Trophoblast cell (in vitro differentiated cells and primary cell): ENCODE results near the gene TXN.

Experiments
- DNase-seq, 2 donors: peaks; one replicate each; pipeline ENCODE4 v3.0.0-alpha.2; 2016
- H2AFZ ChIP-seq: 2 replicates; pipeline ENCODE4 v1.6.1; 2013; ENCODE audit warnings: low read length, moderate library complexity, mild to moderate bottlenecking; ENCODE audit not compliant: insufficient read depth, poor library complexity
- H2AK5ac ChIP-seq: 2 replicates; pipeline ENCODE4 v1.6.1; 2013; ENCODE audit warnings: mild to moderate bottlenecking, low read length
- H2BK120ac ChIP-seq: 2 replicates; pipeline ENCODE4 v1.6.1; 2013; ENCODE audit warnings: low read length, mild to moderate bottlenecking, moderate library complexity; ENCODE audit not compliant: insufficient read depth, poor library complexity
- H2BK12ac ChIP-seq: 2 replicates; pipeline ENCODE4 v1.6.1; 2013; ENCODE audit warnings: mild to moderate bottlenecking, low read length, moderate library complexity
- H2BK5ac ChIP-seq: 2 replicates; pipeline ENCODE4 v1.6.1; 2013; ENCODE audit warnings: low read length, low read depth, moderate library complexity, mild to moderate bottlenecking; ENCODE audit not compliant: poor library complexity
- H3K14ac ChIP-seq: 2 replicates; pipeline ENCODE4 v1.6.1; 2013; ENCODE audit warnings: mild to moderate bottlenecking, low read length
- H3K18ac ChIP-seq: 2 replicates; pipeline ENCODE4 v1.6.1; 2013; ENCODE audit warnings: mild to moderate bottlenecking, low read length
- H3K23ac ChIP-seq: 2 replicates; pipeline ENCODE4 v1.6.1; 2013; ENCODE audit warnings: low read length
- H3K27ac ChIP-seq: 2 replicates; pipeline ENCODE4 v1.5.1; 2013; ENCODE audit warnings: low read depth, mild to moderate bottlenecking, inconsistent platforms, low read length, moderate library complexity
- H3K27me3 ChIP-seq: 2 replicates; pipeline ENCODE4 v1.6.1; 2013; ENCODE audit warnings: inconsistent platforms, mild to moderate bottlenecking, low read length, moderate library complexity; ENCODE audit not compliant: insufficient read depth
- H3K36me3 ChIP-seq, 2 experiments: 1 replicate in 1 of 2; 2 replicates in 1 of 2; pipeline ENCODE4 v1.6.1; 2013; ENCODE audit warnings: low read length in 2 of 2, mild to moderate bottlenecking in 2 of 2, moderate library complexity in 1 of 2; ENCODE audit not compliant: insufficient read depth in 2 of 2, control insufficient read depth in 1 of 2
- H3K4ac ChIP-seq: 2 replicates; pipeline ENCODE4 v1.6.1; 2013; ENCODE audit warnings: low read depth, mild to moderate bottlenecking, low read length, moderate library complexity
- H3K4me1 ChIP-seq, 2 experiments: 1 replicate in 1 of 2; 2 replicates in 1 of 2; pipeline ENCODE4 v1.6.1; 2013; ENCODE audit warnings: low read length in 2 of 2, mild to moderate bottlenecking in 2 of 2, moderate library complexity in 1 of 2; ENCODE audit not compliant: insufficient read depth in 2 of 2, control insufficient read depth in 1 of 2
- H3K4me2 ChIP-seq: 2 replicates; pipeline ENCODE4 v1.6.1; 2013; ENCODE audit warnings: inconsistent platforms, mild to moderate bottlenecking, low read length, moderate library complexity
- H3K4me3 ChIP-seq: 2 replicates; pipeline ENCODE4 v1.5.1; 2013; ENCODE audit warnings: mild to moderate bottlenecking, low read depth, low read length, inconsistent platforms
- H3K79me1 ChIP-seq: one replicate; pipeline ENCODE4 v1.6.1; 2013; ENCODE audit warnings: low read length
- H3K79me2 ChIP-seq: 2 replicates; pipeline ENCODE4 v1.6.1; 2013; ENCODE audit warnings: low read length, mild to moderate bottlenecking; ENCODE audit not compliant: control insufficient read depth, insufficient read depth, poor library complexity
- H3K9ac ChIP-seq: 2 replicates; pipeline ENCODE4 v1.6.1; 2013; ENCODE audit warnings: mild to moderate bottlenecking, low read length
- H3K9me3 ChIP-seq: 2 replicates; pipeline ENCODE4 v1.6.1; 2013; ENCODE audit warnings: low read depth, mild to moderate bottlenecking, control low read depth, inconsistent platforms, low read length; ENCODE audit not compliant: insufficient read depth
- H4K12ac ChIP-seq: 2 replicates; pipeline ENCODE4 v1.6.1; 2013; ENCODE audit warnings: low read depth, mild to moderate bottlenecking, low read length, moderate library complexity
- H4K8ac ChIP-seq: 2 replicates; pipeline ENCODE4 v1.6.1; 2013; ENCODE audit warnings: low read depth, mild to moderate bottlenecking, low read length, moderate library complexity
- H4K91ac ChIP-seq: one replicate; pipeline ENCODE4 v1.6.1; 2013; ENCODE audit warnings: low read depth, mild to moderate bottlenecking, low read length, moderate library complexity
- WGBS: extraction: QIAGEN DNeasy Blood & Tissue Kit; methylation state at CpG from one replicate; pipeline ENCODE4 v1.1.7; 2013; ENCODE audit warnings: missing lambda C conversion rate; ENCODE audit not compliant: insufficient read length, insufficient coverage; ENCODE audit errors: extremely low coverage; 5-methylcytosine and 5-hydroxymethylcytosine counted together

TXN gene

DNA sequence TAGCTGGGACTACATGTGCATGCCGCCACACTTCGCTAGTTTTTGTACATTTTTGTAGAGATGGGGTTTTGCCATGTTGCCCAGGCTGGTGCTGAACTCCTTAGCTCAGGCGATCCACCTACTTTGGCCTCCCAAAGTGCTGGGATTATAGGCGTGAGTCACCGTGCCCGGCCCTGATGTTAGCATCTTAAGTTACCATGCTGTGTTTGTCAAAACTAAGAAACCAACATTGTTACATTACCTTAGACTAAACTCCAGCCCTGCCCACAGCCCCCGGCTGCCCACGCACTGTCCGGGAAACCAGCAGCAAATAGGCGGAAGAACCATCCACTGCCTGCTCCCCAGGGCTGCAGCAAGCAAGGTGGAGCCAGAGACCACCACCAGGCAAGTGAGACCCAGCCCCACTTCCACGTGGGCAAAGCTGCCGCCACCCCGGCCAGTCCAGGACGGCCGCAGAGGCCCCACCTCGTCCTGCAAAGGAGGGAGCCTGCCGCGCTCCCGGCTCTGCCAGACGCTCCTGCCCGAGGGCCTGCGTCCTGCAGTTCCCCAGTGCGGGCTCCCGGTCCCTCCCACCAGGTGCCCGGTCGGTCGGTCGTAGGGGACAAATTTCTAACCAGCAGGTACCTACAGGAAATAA lies 35.7 kb upstream of the TXN start:
- no CpG with 5 or more reads among the region's 28 CpGs for WGBS
- no peak overlapping the region for H2AK5ac ChIP-seq
- H3K18ac ChIP-seq: no peak overlapping the region
- H3K4me1 ChIP-seq: no peaks in the 10 kb centered on the region
- no peak overlapping the region for H2AFZ ChIP-seq
- H2BK120ac ChIP-seq: no peak overlapping the region
- H4K12ac ChIP-seq: no peak overlapping the region
- H3K4me3 ChIP-seq: no peak overlapping the region
- H3K9ac ChIP-seq: no peak overlapping the region
- no peaks in the 10 kb centered on the region for H3K36me3 ChIP-seq
- H2BK5ac ChIP-seq: no peak overlapping the region
- H4K8ac ChIP-seq: no peak overlapping the region
- DNase-seq: peak; percentile 62 to 63
- no peaks in the 10 kb centered on the region for H3K79me2 ChIP-seq
- no peaks in the 10 kb centered on the region for H3K27me3 ChIP-seq
- no peak overlapping the region for H3K27ac ChIP-seq
- no peak overlapping the region for H3K4me2 ChIP-seq
- no peak overlapping the region for H3K23ac ChIP-seq
- no peak overlapping the region for H2BK12ac ChIP-seq
- no peak overlapping the region for H3K14ac ChIP-seq
- H3K79me1 ChIP-seq: no peaks in the 10 kb centered on the region
- no peak overlapping the region for H4K91ac ChIP-seq
- H3K9me3 ChIP-seq: no peaks in the 10 kb centered on the region
- no peak overlapping the region for H3K4ac ChIP-seq

DNA sequence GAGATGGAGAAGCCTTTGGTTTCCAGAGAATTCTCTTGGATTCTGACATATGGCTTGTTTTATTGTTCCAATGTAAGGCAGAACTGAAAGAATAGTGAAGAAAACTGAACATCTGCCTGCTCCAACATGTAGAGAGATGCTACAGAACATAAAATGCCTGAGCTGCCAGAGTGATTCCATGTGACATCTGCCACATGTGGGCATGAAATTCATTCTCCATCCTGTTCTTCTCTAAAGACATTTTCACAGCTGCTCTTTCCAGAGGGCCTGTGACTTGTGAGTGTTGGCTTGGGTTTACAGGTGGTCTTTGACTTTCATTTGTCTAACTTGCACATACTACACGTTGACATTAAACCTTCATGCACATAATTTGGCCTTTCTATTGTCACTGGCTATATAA lies 33.7 kb upstream of the TXN start:
- H3K27me3 ChIP-seq: no peaks in the 10 kb centered on the region
- no peak overlapping the region for H4K12ac ChIP-seq
- no peak overlapping the region for H4K8ac ChIP-seq
- H2BK12ac ChIP-seq: no peak overlapping the region
- no peak for DNase-seq
- H3K79me1 ChIP-seq: no peaks in the 10 kb centered on the region
- no peak overlapping the region for H3K14ac ChIP-seq
- H3K79me2 ChIP-seq: no peaks in the 10 kb centered on the region
- H2AFZ ChIP-seq: no peak overlapping the region
- H3K23ac ChIP-seq: no peak overlapping the region
- H3K4ac ChIP-seq: no peak overlapping the region
- no peak overlapping the region for H3K18ac ChIP-seq
- H3K4me3 ChIP-seq: no peak overlapping the region
- no peaks in the 10 kb centered on the region for H3K4me1 ChIP-seq
- no peak overlapping the region for H2BK120ac ChIP-seq
- H3K36me3 ChIP-seq: no peaks in the 10 kb centered on the region
- H2AK5ac ChIP-seq: no peak overlapping the region
- no peak overlapping the region for H3K4me2 ChIP-seq
- WGBS: no CpG with 5 or more reads among the region's 1 CpG
- no peak overlapping the region for H4K91ac ChIP-seq
- H2BK5ac ChIP-seq: no peak overlapping the region
- H3K9me3 ChIP-seq: no peaks in the 10 kb centered on the region
- no peak overlapping the region for H3K27ac ChIP-seq
- no peak overlapping the region for H3K9ac ChIP-seq

DNA sequence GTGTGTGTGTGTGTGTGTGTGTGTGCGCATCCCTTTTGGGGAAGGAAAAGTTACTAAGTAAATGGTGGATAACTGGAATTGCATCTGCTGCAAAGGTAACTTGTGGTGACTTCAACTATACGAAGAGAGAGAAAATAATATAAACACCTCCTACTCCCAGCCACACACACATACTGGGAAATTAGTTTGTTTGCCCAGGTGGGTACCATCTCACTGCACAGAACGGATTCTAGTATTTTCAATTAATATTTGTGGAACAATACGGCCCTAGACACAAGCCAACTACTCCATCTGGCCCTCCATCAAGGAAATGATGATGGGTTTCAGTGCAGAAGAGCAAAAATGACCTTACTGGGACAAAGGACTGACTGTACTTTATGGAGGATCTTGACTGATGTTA lies 32.2 kb upstream of the TXN start:
- Histone ChIP-seq H3K23ac (no peak overlapping the region), H2AK5ac (no peak overlapping the region), H2AFZ (no peak overlapping the region), H3K4me1 (no peaks in the 10 kb centered on the region), H2BK12ac (no peak overlapping the region), H3K9me3 (no peaks in the 10 kb centered on the region), H3K4me2 (no peak overlapping the region), H3K27me3 (no peaks in the 10 kb centered on the region), H3K4me3 (no peak overlapping the region), H2BK120ac (no peak overlapping the region), H3K79me1 (no peaks in the 10 kb centered on the region), H3K14ac (no peak overlapping the region), H3K4ac (no peak overlapping the region), H2BK5ac (no peak overlapping the region), H3K27ac (no peak overlapping the region), H3K36me3 (no peaks in the 10 kb centered on the region), H4K8ac (no peak overlapping the region), H3K18ac (no peak overlapping the region), H4K12ac (no peak overlapping the region), H3K9ac (no peak overlapping the region), H3K79me2 (no peaks in the 10 kb centered on the region), H4K91ac (no peak overlapping the region)
- no CpG with 5 or more reads among the region's 4 CpGs for WGBS
- DNase-seq: no peak

DNA sequence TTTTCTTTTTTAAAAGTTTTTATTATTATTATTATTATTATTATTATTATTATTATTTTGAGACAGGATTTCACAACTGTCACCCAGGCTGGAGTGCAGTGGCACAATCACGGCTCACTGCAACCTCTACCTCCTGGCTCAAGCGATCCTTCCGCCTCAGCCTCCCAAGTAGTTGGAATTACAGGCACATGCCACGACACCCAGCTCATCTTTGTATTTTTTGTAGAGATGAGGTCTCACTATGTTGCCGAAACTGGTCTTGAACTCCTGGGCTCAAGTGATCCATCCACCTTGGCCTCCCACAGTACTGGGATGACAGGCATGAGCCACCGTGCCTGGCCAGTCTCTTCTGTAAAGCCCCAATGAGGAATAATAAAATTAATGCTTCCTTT lies 31.0 kb upstream of the TXN start:
- H2BK120ac ChIP-seq: no peak overlapping the region
- no peak overlapping the region for H3K18ac ChIP-seq
- no peak overlapping the region for H3K4ac ChIP-seq
- no peak overlapping the region for H2BK12ac ChIP-seq
- H4K8ac ChIP-seq: no peak overlapping the region
- no CpG with 5 or more reads among the region's 6 CpGs for WGBS
- H4K91ac ChIP-seq: no peak overlapping the region
- H3K4me3 ChIP-seq: no peak overlapping the region
- no peak overlapping the region for H3K23ac ChIP-seq
- H2AFZ ChIP-seq: no peak overlapping the region
- no peaks in the 10 kb centered on the region for H3K27me3 ChIP-seq
- no peak overlapping the region for H2AK5ac ChIP-seq
- no peaks in the 10 kb centered on the region for H3K4me1 ChIP-seq
- H3K4me2 ChIP-seq: no peak overlapping the region
- no peak overlapping the region for H2BK5ac ChIP-seq
- no peaks in the 10 kb centered on the region for H3K36me3 ChIP-seq
- H3K79me1 ChIP-seq: no peaks in the 10 kb centered on the region
- no peaks in the 10 kb centered on the region for H3K9me3 ChIP-seq
- H3K79me2 ChIP-seq: no peaks in the 10 kb centered on the region
- no peak overlapping the region for H3K14ac ChIP-seq
- H4K12ac ChIP-seq: no peak overlapping the region
- peak; percentile 54 to 67 for DNase-seq
- no peak overlapping the region for H3K9ac ChIP-seq
- no peak overlapping the region for H3K27ac ChIP-seq
